GM13977 (cell line): ENCODE data around the gene PKDREJ.

Experiments used
- DNase-seq: peaks from one replicate; pipeline ENCODE4 v3.0.0; 2012; ENCODE audit warnings: low spot score
- CTCF ChIP-seq: IDR thresholded peaks from 2 replicates; pipeline ENCODE4 v1.5.1; 2012; ENCODE audit warnings: mild to moderate bottlenecking, control low read depth; ENCODE audit not compliant: insufficient read depth; ENCODE audit errors: extremely low read depth, missing control alignments
- in situ Hi-C: fragments of 300-500 bp; cut with MboI; formaldehyde crosslinking; loops from one replicate; pipeline ENCODE4 v1.12.0; 2022; ENCODE audit warnings: low sequenced_read_pairs, low pct_unique_long_range_greater_than_20kb, mixed read lengths, inconsistent platforms; ENCODE audit not compliant: unreplicated experiment

The PKDREJ gene

GRCh38 chr22:46237453-46238124 is 25.6 kb downstream of the PKDREJ start:
- in situ Hi-C loops: no loop called here
- no peak for DNase-seq
- TF ChIP-seq CTCF: no peak

- no peak for TF ChIP-seq CTCF
- DNase-seq: no peak
- in situ Hi-C loops: no loop called here
Measured at GRCh38 chr22:46234969-46235368, 28.2 kb downstream of the PKDREJ start.

GRCh38 chr22:46233231-46233630 is 29.9 kb downstream of the PKDREJ start:
- no peak for DNase-seq
- no peak for TF ChIP-seq CTCF
- in situ Hi-C loops: no loop called here

GRCh38 chr22:46230262-46230901 is 32.8 kb downstream of the PKDREJ start:
- no peak for TF ChIP-seq CTCF
- no peak for DNase-seq
- in situ Hi-C loops: no loop called here

- DNase-seq: no peak
- in situ Hi-C loops: no loop called here
- no peak for TF ChIP-seq CTCF
Measured at GRCh38 chr22:46229701-46230100, 33.4 kb downstream of the PKDREJ start.

- no peak for TF ChIP-seq CTCF
- DNase-seq: no peak
- in situ Hi-C loops: no loop called here
Measured at GRCh38 chr22:46226577-46226976, 36.6 kb downstream of the PKDREJ start.
